ENCODE measurements around the gene FAM117A.

The FAM117A gene

DNA sequence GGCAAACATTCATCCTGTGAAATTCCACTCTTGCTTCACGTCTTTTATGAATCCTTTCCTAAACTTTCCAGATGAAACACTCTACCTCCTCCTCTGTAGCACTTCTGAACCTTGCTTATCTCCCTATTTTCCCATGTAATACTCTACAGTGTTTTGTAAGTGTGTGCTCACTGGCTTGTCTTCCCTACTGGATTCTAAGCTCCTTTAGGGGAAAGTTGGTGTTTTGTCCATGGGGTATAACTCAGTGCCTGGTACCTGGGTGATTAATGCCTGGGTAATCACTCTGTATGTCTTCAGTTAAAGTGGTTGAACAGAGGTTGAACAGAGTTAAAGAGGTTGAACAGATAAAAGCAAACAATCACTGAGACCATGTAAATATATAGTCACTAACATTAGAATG is 20.7 kb upstream of the FAM117A start:
- H3K9me3 ChIP-seq (ENCODE audit: control insufficient read depth, low read length) = no peaks in the 10 kb centered on the region
- no peak overlapping the region for H3K4me3 ChIP-seq (ENCODE audit: insufficient read depth, low read depth, low read length, poor library complexity, severe bottlenecking)
- H3K4me1 ChIP-seq (ENCODE audit: control insufficient read depth, insufficient read depth, low read length, poor library complexity, severe bottlenecking) = peaks cover 8% of the 10 kb centered on the region
- H3K27ac ChIP-seq (ENCODE audit: insufficient read depth, low read length, poor library complexity, severe bottlenecking) = no peak overlapping the region
- no peaks in the 10 kb centered on the region for H3K27me3 ChIP-seq (replicated peaks; ENCODE audit: control insufficient read depth, insufficient read depth, low read length, poor library complexity, severe bottlenecking)
- no peaks in the 10 kb centered on the region for H3K36me3 ChIP-seq (ENCODE audit: control insufficient read depth, insufficient read depth, low read length)
- DNase-seq = no peak

DNA sequence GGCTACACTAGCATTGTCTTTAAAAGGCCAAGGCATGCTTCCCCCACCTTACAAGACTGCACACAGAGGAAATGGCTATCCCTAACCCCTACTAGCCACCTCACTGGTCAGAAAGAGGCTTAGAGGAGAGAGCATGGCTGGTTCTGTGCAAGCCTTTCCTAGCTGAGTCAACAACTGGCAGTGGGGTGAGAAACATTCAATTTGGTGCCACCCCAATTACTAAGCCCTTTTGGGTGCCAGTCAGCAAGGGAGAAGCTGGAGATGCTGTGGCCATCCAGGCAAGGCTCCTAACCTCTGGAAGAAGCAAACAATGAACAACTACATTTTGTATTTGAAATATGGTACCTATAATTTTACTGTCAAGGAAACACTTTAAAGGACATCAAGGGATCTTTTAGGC is 19.9 kb upstream of the FAM117A start:
- no peaks in the 10 kb centered on the region for H3K9me3 ChIP-seq (ENCODE audit: control insufficient read depth, low read length)
- no peak overlapping the region for H3K27ac ChIP-seq (ENCODE audit: insufficient read depth, low read length, poor library complexity, severe bottlenecking)
- no peak overlapping the region for H3K4me3 ChIP-seq (ENCODE audit: insufficient read depth, low read depth, low read length, poor library complexity, severe bottlenecking)
- no peaks in the 10 kb centered on the region for H3K36me3 ChIP-seq (ENCODE audit: control insufficient read depth, insufficient read depth, low read length)
- H3K4me1 ChIP-seq (ENCODE audit: control insufficient read depth, insufficient read depth, low read length, poor library complexity, severe bottlenecking) = peaks cover 4% of the 10 kb centered on the region
- H3K27me3 ChIP-seq (replicated peaks; ENCODE audit: control insufficient read depth, insufficient read depth, low read length, poor library complexity, severe bottlenecking) = no peaks in the 10 kb centered on the region
- DNase-seq = no peak

DNA sequence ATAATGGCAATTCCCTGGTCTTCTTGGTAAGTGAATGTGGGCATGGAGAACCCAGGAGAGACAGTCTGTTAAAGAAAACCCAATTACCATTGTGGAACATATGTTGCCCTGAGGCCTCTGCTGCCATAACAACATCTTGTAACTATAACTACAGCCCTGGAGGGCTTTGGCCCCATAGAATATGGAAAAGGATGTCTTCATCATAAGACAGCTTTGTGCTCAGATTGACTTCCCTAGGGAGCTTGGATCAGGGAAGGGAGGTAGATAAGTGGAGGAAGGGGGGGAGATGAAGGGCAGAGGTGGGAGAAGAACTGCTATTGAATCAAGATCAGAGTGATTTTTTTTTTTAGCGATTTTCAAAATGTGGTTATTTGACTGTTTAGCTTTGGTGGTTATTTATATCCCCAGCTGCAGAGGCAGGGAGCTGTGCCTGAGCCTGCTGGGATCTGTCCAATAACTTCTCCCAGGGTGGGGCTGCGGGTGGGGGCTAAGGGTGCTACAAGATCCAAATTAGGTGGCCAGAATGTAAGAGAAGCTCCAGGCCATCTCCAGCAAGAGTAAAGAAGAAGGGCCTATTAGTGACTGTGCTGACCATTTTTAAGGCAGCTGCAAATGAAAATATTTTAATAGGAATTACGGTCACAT is 19.3 kb upstream of the FAM117A start:
- no peak for DNase-seq
- Histone ChIP-seq H3K9me3 (ENCODE audit: control insufficient read depth, low read length) (no peaks in the 10 kb centered on the region), H3K4me3 (ENCODE audit: insufficient read depth, low read depth, low read length, poor library complexity, severe bottlenecking) (no peak overlapping the region), H3K27ac (ENCODE audit: insufficient read depth, low read length, poor library complexity, severe bottlenecking) (no peak overlapping the region), H3K27me3 (replicated peaks; ENCODE audit: control insufficient read depth, insufficient read depth, low read length, poor library complexity, severe bottlenecking) (no peaks in the 10 kb centered on the region), H3K4me1 (ENCODE audit: control insufficient read depth, insufficient read depth, low read length, poor library complexity, severe bottlenecking) (peaks cover 4% of the 10 kb centered on the region), H3K36me3 (ENCODE audit: control insufficient read depth, insufficient read depth, low read length) (no peaks in the 10 kb centered on the region)

DNA sequence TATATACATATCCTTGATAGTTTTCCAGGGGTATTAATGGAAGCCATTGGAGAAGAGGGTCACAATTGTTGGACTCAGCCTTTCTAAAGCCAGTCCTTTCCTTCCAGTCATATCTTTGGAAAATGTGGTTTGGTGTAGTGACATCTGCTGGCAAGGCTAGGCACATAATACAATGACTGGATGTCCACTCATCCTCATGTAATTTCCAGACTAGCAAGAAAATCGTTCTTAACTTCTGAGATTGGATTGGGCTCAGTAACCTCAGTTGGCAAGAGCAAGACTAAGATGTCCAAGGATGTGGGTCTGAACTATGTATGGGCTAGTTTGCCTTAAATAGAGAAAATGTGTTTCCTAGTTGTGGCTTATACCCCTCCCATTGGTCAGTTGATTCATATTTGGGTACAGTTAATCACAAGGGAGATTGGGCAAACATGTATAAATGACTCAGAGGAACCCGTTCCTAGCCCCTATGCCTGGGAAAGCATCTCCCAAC is 15.9 kb upstream of the FAM117A start:
- Histone ChIP-seq H3K4me1 (ENCODE audit: control insufficient read depth, insufficient read depth, low read length, poor library complexity, severe bottlenecking) (no peaks in the 10 kb centered on the region), H3K4me3 (ENCODE audit: insufficient read depth, low read depth, low read length, poor library complexity, severe bottlenecking) (no peak overlapping the region), H3K9me3 (ENCODE audit: control insufficient read depth, low read length) (no peaks in the 10 kb centered on the region), H3K27me3 (replicated peaks; ENCODE audit: control insufficient read depth, insufficient read depth, low read length, poor library complexity, severe bottlenecking) (no peaks in the 10 kb centered on the region), H3K27ac (ENCODE audit: insufficient read depth, low read length, poor library complexity, severe bottlenecking) (no peak overlapping the region), H3K36me3 (ENCODE audit: control insufficient read depth, insufficient read depth, low read length) (no peaks in the 10 kb centered on the region)
- DNase-seq = no peak

DNA sequence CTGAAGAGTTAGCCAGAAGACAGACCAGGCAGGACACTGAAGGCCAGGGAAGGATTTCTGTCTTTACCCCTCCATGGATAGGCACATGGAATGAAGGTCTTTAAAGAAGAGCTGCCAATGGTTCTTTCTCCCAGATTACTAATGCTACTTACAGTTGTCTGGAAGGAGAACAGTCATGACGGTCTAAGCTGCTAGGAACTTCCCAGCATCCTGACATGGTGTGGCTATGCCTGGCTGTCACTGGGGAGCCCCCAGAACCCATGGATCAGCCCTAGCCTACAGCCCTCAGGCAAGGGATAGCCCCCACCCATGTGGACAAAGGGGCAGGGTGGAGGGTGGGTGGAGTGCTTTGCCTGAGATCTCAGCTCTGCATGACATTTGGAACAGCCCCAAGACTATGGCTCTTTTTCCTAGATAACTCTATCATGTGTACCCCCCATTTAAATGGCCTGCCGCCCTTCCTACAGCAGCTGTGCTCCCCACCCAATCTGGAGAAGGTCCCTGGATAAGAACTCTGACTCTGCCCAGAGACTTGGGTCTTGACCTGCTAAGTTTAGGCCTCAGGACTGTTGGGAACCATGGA is 15.3 kb upstream of the FAM117A start:
- Histone ChIP-seq H3K4me3 (ENCODE audit: insufficient read depth, low read depth, low read length, poor library complexity, severe bottlenecking) (no peak overlapping the region), H3K36me3 (ENCODE audit: control insufficient read depth, insufficient read depth, low read length) (no peaks in the 10 kb centered on the region), H3K4me1 (ENCODE audit: control insufficient read depth, insufficient read depth, low read length, poor library complexity, severe bottlenecking) (no peaks in the 10 kb centered on the region), H3K27ac (ENCODE audit: insufficient read depth, low read length, poor library complexity, severe bottlenecking) (no peak overlapping the region), H3K9me3 (ENCODE audit: control insufficient read depth, low read length) (no peaks in the 10 kb centered on the region), H3K27me3 (replicated peaks; ENCODE audit: control insufficient read depth, insufficient read depth, low read length, poor library complexity, severe bottlenecking) (no peaks in the 10 kb centered on the region)
- no peak for DNase-seq

DNA sequence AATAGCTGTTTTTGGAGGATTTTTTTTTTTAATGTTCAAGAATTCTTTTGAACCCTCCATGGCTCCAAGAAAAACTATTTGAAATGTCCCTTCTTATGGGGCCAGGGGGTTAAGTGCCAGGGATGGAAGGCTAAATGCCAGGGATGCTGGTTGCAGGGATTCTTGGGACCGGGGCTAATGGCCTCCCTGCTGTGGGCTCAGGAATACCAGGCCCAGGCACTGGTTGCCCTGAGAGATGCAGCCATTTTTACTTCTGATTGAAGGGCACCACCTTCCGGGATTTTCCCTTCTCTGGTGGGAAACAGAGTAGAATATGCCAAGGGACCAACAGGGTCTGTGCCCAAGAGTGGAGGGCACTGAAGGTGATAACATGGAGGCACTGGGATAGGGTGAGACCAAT is 13.6 kb upstream of the FAM117A start:
- Histone ChIP-seq H3K4me3 (ENCODE audit: insufficient read depth, low read depth, low read length, poor library complexity, severe bottlenecking) (no peak overlapping the region), H3K36me3 (ENCODE audit: control insufficient read depth, insufficient read depth, low read length) (no peaks in the 10 kb centered on the region), H3K27me3 (replicated peaks; ENCODE audit: control insufficient read depth, insufficient read depth, low read length, poor library complexity, severe bottlenecking) (no peaks in the 10 kb centered on the region), H3K9me3 (ENCODE audit: control insufficient read depth, low read length) (no peaks in the 10 kb centered on the region), H3K4me1 (ENCODE audit: control insufficient read depth, insufficient read depth, low read length, poor library complexity, severe bottlenecking) (no peaks in the 10 kb centered on the region), H3K27ac (ENCODE audit: insufficient read depth, low read length, poor library complexity, severe bottlenecking) (no peak overlapping the region)
- DNase-seq = no peak

DNA sequence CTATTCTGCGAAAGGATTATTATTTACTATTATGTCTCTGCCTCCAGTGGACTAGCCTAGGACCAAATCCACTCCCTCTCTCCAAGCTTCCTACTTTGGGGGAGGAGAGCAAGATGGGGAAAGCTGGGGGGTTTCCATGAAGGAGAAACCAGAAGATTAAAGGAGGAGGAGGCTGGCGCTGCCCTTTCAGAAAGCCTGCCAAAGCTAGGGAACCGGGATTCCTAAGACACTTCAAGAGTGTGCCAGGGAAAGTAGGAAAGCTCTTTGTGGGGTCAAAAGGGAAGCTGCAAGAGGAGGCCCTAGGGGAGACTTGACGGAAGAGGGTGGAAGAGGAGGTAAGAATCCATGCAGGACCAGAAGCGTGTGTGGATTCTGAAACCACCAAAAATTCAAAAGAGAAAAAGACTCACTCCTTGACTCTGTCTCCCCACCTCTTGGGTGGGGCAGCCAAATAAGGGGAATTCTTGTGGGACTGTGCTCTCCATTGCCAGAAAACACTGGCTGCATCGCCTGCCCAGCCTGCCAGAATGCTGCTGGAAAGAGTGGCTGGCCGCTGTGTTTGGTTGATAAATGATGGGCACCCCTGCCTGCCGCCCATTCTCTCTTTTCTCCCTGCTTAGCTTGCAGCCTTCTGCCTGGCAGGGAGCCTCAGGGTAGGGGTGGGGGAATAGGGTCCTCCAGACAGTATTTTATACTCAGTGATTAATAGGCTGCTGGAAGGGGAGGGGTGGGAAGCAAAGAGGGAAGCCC is 12.8 kb upstream of the FAM117A start:
- DNase-seq = no peak
- H3K9me3 ChIP-seq (ENCODE audit: control insufficient read depth, low read length) = no peaks in the 10 kb centered on the region
- no peak overlapping the region for H3K4me3 ChIP-seq (ENCODE audit: insufficient read depth, low read depth, low read length, poor library complexity, severe bottlenecking)
- no peaks in the 10 kb centered on the region for H3K4me1 ChIP-seq (ENCODE audit: control insufficient read depth, insufficient read depth, low read length, poor library complexity, severe bottlenecking)
- no peak overlapping the region for H3K27ac ChIP-seq (ENCODE audit: insufficient read depth, low read length, poor library complexity, severe bottlenecking)
- no peaks in the 10 kb centered on the region for H3K36me3 ChIP-seq (ENCODE audit: control insufficient read depth, insufficient read depth, low read length)
- no peaks in the 10 kb centered on the region for H3K27me3 ChIP-seq (replicated peaks; ENCODE audit: control insufficient read depth, insufficient read depth, low read length, poor library complexity, severe bottlenecking)

DNA sequence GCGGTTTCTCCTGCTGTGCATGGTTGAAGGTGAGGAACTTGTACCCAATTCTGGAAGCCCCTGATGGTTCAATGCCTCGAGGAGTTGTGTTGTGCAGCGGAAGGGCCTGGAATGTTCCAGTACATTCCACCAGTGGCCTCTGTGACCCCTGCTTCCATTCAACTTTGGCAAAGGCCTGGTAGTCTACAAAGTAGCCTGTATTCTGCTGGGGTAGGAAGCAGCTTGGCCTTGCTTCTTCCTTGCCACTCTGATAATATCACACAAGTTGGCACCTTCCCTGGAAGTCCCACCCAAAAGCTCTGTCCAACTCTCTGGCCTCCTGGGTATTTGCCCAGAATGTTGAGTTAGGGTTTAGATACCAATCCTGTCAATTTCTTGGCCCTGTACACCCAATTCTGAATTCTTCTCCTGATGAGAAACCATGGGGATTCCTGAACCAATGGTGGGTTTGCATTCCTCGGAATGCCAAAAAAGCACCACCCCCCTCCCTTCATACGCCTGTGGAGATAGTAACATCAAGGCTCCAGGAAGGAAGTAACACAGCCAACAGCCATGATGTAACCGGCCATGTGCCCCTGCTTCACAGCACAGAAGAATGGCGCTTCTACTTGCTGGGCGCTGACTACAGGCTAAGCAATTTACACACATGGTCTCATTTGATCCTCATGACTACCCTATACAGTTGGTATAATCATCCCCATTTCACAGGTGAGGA is 11.8 kb upstream of the FAM117A start:
- H3K9me3 ChIP-seq (ENCODE audit: control insufficient read depth, low read length) = no peaks in the 10 kb centered on the region
- no peaks in the 10 kb centered on the region for H3K27me3 ChIP-seq (replicated peaks; ENCODE audit: control insufficient read depth, insufficient read depth, low read length, poor library complexity, severe bottlenecking)
- H3K27ac ChIP-seq (ENCODE audit: insufficient read depth, low read length, poor library complexity, severe bottlenecking) = no peak overlapping the region
- H3K4me1 ChIP-seq (ENCODE audit: control insufficient read depth, insufficient read depth, low read length, poor library complexity, severe bottlenecking) = no peaks in the 10 kb centered on the region
- H3K4me3 ChIP-seq (ENCODE audit: insufficient read depth, low read depth, low read length, poor library complexity, severe bottlenecking) = no peak overlapping the region
- no peaks in the 10 kb centered on the region for H3K36me3 ChIP-seq (ENCODE audit: control insufficient read depth, insufficient read depth, low read length)
- no peak for DNase-seq

DNA sequence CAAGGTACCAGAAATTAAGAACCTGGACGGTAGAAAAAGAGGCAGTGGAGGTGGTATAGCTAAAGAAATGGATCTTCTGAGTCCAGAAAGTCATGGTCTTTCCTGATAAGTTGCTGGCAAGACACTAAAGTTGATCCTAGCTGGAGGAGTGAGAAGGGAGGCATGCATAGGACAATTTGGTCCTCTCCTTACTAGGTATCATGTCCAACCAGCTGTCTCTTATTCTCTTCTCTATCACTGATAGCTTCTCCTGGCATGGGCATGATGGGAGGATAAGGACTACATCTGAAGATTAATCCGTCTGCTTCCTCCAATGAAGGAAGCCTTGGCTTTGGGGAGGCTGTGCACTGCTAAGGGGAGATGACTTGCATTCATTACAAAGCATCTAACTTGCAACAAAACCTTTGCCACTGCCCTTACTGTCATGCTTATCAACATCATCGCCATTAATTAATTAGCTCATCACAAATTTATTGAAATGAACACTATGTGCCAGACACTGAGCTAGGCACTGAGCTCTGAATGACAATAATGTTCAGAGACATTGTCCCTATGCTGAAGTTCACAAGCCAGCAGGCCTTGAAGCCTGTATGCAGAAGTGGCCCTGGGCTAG is 3.1 kb upstream of the FAM117A start:
- Histone ChIP-seq H3K36me3 (ENCODE audit: control insufficient read depth, insufficient read depth, low read length) (no peaks in the 10 kb centered on the region), H3K9me3 (ENCODE audit: control insufficient read depth, low read length) (no peaks in the 10 kb centered on the region), H3K4me3 (ENCODE audit: insufficient read depth, low read depth, low read length, poor library complexity, severe bottlenecking) (no peak overlapping the region), H3K27ac (ENCODE audit: insufficient read depth, low read length, poor library complexity, severe bottlenecking) (no peak overlapping the region), H3K27me3 (replicated peaks; ENCODE audit: control insufficient read depth, insufficient read depth, low read length, poor library complexity, severe bottlenecking) (no peaks in the 10 kb centered on the region), H3K4me1 (ENCODE audit: control insufficient read depth, insufficient read depth, low read length, poor library complexity, severe bottlenecking) (peaks cover 8% of the 10 kb centered on the region)
- DNase-seq = no peak

Data from effector memory CD4-positive, alpha-beta T cell (primary cell).